ENCODE measurements around the gene PCLO. TPM values are rescaled to one million over a fixed set of nuclear protein-coding genes. Genes with fewer than 3 reads are reported as not detected.

The PCLO gene
- total RNA-seq, 1 experiment from 2014 or later: 3.1 TPM

- Histone ChIP-seq H3K4me1 (ENCODE audit: insufficient read depth, low read length) (no peaks in the 10 kb centered on the region), H3K4ac (ENCODE audit: low read depth, low read length) (no peak overlapping the region), H3K9ac (ENCODE audit: extremely low read depth, insufficient read length, low read length) (no peak overlapping the region), H3K27me3 (ENCODE audit: insufficient read depth, low read length) (no peaks in the 10 kb centered on the region), H3K56ac (ENCODE audit: insufficient read length, low read depth, low read length) (no peak overlapping the region), H3K79me1 (ENCODE audit: insufficient read depth, low read depth, low read length, poor library complexity, severe bottlenecking) (no peaks in the 10 kb centered on the region), H2AK5ac (ENCODE audit: insufficient read length, low read length) (no peak overlapping the region), H3K4me2 (ENCODE audit: insufficient read depth, insufficient read length, low read length) (no peak overlapping the region), H3K23me2 (ENCODE audit: insufficient read length, low read depth, low read length, poor library complexity, severe bottlenecking) (no peaks in the 10 kb centered on the region), H3K9me3 (ENCODE audit: control insufficient read depth, low read depth, low read length) (no peaks in the 10 kb centered on the region), H2BK5ac (ENCODE audit: insufficient read length, low read length) (no peak overlapping the region), H3K23ac (ENCODE audit: insufficient read length, low read depth, low read length) (no peak overlapping the region), H4K91ac (ENCODE audit: insufficient read length, low read depth, low read length) (no peak overlapping the region), H4K5ac (ENCODE audit: insufficient read length, low read depth, low read length) (no peak overlapping the region), H3K14ac (ENCODE audit: insufficient read depth, low read length) (no peak overlapping the region), H3K27ac (ENCODE audit: insufficient read length, low read depth, low read length) (no peak overlapping the region), H4K20me1 (ENCODE audit: control insufficient read depth, insufficient read depth, insufficient read length) (no peaks in the 10 kb centered on the region), H2BK20ac (ENCODE audit: low read depth, low read length, poor library complexity, severe bottlenecking) (no peak overlapping the region), H2BK12ac (ENCODE audit: insufficient read length, low read depth, low read length) (no peak overlapping the region), H4K8ac (replicated peaks; ENCODE audit: insufficient read length, low read depth, low read length) (no peak overlapping the region), H2BK15ac (ENCODE audit: low read depth, low read length) (no peak overlapping the region), H3K79me2 (ENCODE audit: insufficient read depth, low read length) (no peaks in the 10 kb centered on the region), H3T11ph (ENCODE audit: low read length) (no peak overlapping the region), H2BK120ac (ENCODE audit: low read depth, low read length, poor library complexity, severe bottlenecking) (no peak overlapping the region), H3K18ac (ENCODE audit: insufficient read length, low read depth, low read length) (no peak overlapping the region), H2AFZ (ENCODE audit: low read length) (no peak overlapping the region)
- no peak for DNase-seq
- Mint-ChIP-seq H3K27me3 (ENCODE audit: low read depth) (no peaks in the 10 kb centered on the region), H3K4me1 (peaks cover 3% of the 10 kb centered on the region in 2 experiments; a peak in 1 of 4 replicates), H3K9me3 (no peaks in the 10 kb centered on the region), H3K4me3 (no peak overlapping the region), H3K27ac (no peak overlapping the region), H3K36me3 (ENCODE audit: insufficient read depth in 1 of 3, low read depth in 3 of 3) (0 out of 7 replicates have a peak, but pooled peaks cover 0 to under 1% (median 0%) of the 10 kb centered on the region in 3 experiments)
- no peak for TF ChIP-seq CTCF (conservative IDR thresholded peaks at IDR 0.05)
- no CpG with 5 or more reads among the region's 2 CpGs for WGBS (ENCODE audit: extremely low coverage, insufficient read length, low lambda C conversion rate)
These were observed 146.8 kb downstream of the PCLO start for GRCh38 chr7:83015916-83016315.
